ENCODE measurements around the gene MTCH1.

GRCh38 chr6:36933102-36933501 is 52.9 kb downstream of the MTCH1 start:
- TF ChIP-seq, protein P1, sequence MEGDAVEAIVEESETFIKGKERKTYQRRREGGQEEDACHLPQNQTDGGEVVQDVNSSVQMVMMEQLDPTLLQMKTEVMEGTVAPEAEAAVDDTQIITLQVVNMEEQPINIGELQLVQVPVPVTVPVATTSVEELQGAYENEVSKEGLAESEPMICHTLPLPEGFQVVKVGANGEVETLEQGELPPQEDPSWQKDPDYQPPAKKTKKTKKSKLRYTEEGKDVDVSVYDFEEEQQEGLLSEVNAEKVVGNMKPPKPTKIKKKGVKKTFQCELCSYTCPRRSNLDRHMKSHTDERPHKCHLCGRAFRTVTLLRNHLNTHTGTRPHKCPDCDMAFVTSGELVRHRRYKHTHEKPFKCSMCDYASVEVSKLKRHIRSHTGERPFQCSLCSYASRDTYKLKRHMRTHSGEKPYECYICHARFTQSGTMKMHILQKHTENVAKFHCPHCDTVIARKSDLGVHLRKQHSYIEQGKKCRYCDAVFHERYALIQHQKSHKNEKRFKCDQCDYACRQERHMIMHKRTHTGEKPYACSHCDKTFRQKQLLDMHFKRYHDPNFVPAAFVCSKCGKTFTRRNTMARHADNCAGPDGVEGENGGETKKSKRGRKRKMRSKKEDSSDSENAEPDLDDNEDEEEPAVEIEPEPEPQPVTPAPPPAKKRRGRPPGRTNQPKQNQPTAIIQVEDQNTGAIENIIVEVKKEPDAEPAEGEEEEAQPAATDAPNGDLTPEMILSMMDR (IDR thresholded peaks at IDR 0.05): no peak
- TF ChIP-seq EZH2 (IDR thresholded peaks at IDR 0.05; ENCODE audit: borderline replicate concordance, insufficient read depth, low read depth, low read length, poor library complexity, severe bottlenecking): no peak
